GM12878 (cell line): ENCODE data around the gene H2AZ2. TPM values are rescaled to one million over a fixed set of nuclear protein-coding genes. Genes with fewer than 3 reads are reported as not detected.

ENCODE experiments used
- ATAC-seq: fragments of 200-7000 bp; cut with Tn5 transposase; 3 replicates; pipeline ENCODE4 v1.9.1; 2020; ENCODE audit warnings: mild to moderate bottlenecking, moderate library complexity
- BruUV-seq: library from RNA; stranded (reverse); fragments of 400-500 nt; replicated peaks from 2 replicates; lab custom pipeline; 2021; lab: Mats Ljungman, UMichigan
- CTCF ChIA-PET: fragments of 300-600 bp; sonication (Branson Sonifier 250); formaldehyde crosslinking; extraction: SDS; loops from one replicate; lab custom pipeline; 2021; ENCODE audit warnings: inconsistent platforms; lab: Yijun Ruan, JAX
- POLR2A ChIA-PET: fragments of 350-600 bp; formaldehyde crosslinking; extraction: SDS; loops from one replicate; lab custom pipeline; 2021; ENCODE audit warnings: inconsistent platforms; lab: Charles Lee
- RAD21 ChIA-PET: fragments of 300-600 bp; sonication (Branson Sonifier 250); formaldehyde crosslinking; loops from one replicate; lab custom pipeline; 2023; ENCODE audit warnings: antibody characterized with exemption; ENCODE audit not compliant: unreplicated experiment; lab: Charles Lee
- SMC1A ChIA-PET: fragments of 300-600 bp; sonication (Branson Sonifier 250); formaldehyde crosslinking; loops from one replicate; lab custom pipeline; 2023; ENCODE audit not compliant: unreplicated experiment, uncharacterized antibody; lab: Charles Lee
- DNase-seq: peaks from one replicate; pipeline ENCODE4 v3.0.0-alpha.2; 2011; ENCODE audit warnings: low read depth, low spot score
- FAIRE-seq: peaks from 3 replicates; lab custom pipeline; 2011; peaks lifted over from hg19 to GRCh38; lab: Jason Lieb, UNC
- H2AFZ ChIP-seq: 2 replicates; pipeline ENCODE4 v1.6.0; 2011; ENCODE audit warnings: low read depth, low read length, control low read depth; ENCODE audit not compliant: control insufficient read depth
- H3K27ac ChIP-seq: 2 replicates; pipeline ENCODE4 v1.5.1; 2011; ENCODE audit warnings: control low read depth; ENCODE audit not compliant: control insufficient read depth, insufficient read depth
- H3K27me3 ChIP-seq, 2 experiments: replicated peaks in 1 of 2; 2 replicates each; pipeline versions ENCODE4 v1.6.0 to v1.6.1; 2011; ENCODE audit warnings: low read length in 1 of 2; ENCODE audit not compliant: control insufficient read depth in 2 of 2, insufficient read depth in 2 of 2
- H3K36me3 ChIP-seq, 2 experiments: 2 replicates each; pipeline ENCODE4 v1.5.1; 2011; ENCODE audit warnings: low read length in 1 of 2; ENCODE audit not compliant: control insufficient read depth in 2 of 2, insufficient read depth in 2 of 2
- H3K4me1 ChIP-seq: 2 replicates; pipeline ENCODE4 v1.6.1; 2011; ENCODE audit warnings: mild to moderate bottlenecking, low read length, moderate library complexity, mixed read lengths; ENCODE audit not compliant: control insufficient read depth, insufficient read depth
- H3K4me2 ChIP-seq: 2 replicates; pipeline ENCODE4 v1.6.0; 2011; ENCODE audit warnings: control low read depth; ENCODE audit not compliant: control insufficient read depth, insufficient read depth
- H3K4me3 ChIP-seq: fragments of 200-600 bp; sonication (generic); 2 replicates; pipeline ENCODE4 v1.5.1; 2016
- H3K79me2 ChIP-seq: 2 replicates; pipeline ENCODE4 v1.6.0; 2011; ENCODE audit warnings: low read length; ENCODE audit not compliant: control insufficient read depth, insufficient read depth
- H3K9ac ChIP-seq: 2 replicates; pipeline ENCODE4 v1.8.0; 2011; ENCODE audit warnings: low read length, control low read depth, mixed read lengths; ENCODE audit not compliant: control insufficient read depth, insufficient read depth
- H3K9me3 ChIP-seq: replicated peaks from 3 replicates; pipeline ENCODE4 v1.5.1; 2011; ENCODE audit warnings: mild to moderate bottlenecking, low read length; ENCODE audit not compliant: control insufficient read depth, insufficient read depth
- H4K20me1 ChIP-seq: 2 replicates; pipeline ENCODE4 v1.6.0; 2011; ENCODE audit not compliant: control insufficient read depth, insufficient read depth
- BRCA1 ChIP-seq: IDR thresholded peaks from 2 replicates; pipeline ENCODE4 v1.6.1; 2011; ENCODE audit warnings: low read depth, low read length, improper control_type of control experiment
- ESRRA ChIP-seq: IDR thresholded peaks from 2 replicates; pipeline ENCODE4 v1.6.1; 2012; ENCODE audit warnings: mild to moderate bottlenecking, low read length, improper control_type of control experiment
- GATAD2B ChIP-seq: fragments of 450-650 bp; conservative IDR thresholded peaks from 2 replicates; pipeline ENCODE4 v1.6.1; 2017; ENCODE audit warnings: low read depth, mild to moderate bottlenecking, moderate library complexity
- HDAC6 ChIP-seq: fragments of 200-600 bp; sonication (generic); IDR thresholded peaks from one replicate; pipeline ENCODE4 v1.8.0; 2017; ENCODE audit warnings: antibody characterized with exemption; ENCODE audit not compliant: unreplicated experiment
- MTA3 ChIP-seq: IDR thresholded peaks from 2 replicates; pipeline ENCODE4 v1.6.1; 2012; ENCODE audit warnings: low read length, inconsistent platforms, borderline replicate concordance
- MYB ChIP-seq: fragments of 150-350 bp; IDR thresholded peaks from 2 replicates; pipeline ENCODE4 v1.6.1; 2014; ENCODE audit warnings: mild to moderate bottlenecking, low read depth, low read length, borderline replicate concordance
- NFYB ChIP-seq: IDR thresholded peaks from 2 replicates; pipeline ENCODE4 v1.6.1; 2011; ENCODE audit warnings: low read depth, mild to moderate bottlenecking, low read length, improper control_type of control experiment, moderate library complexity; ENCODE audit not compliant: insufficient read depth
- NR2F1 ChIP-seq: fragments of 450-650 bp; conservative IDR thresholded peaks from 2 replicates; pipeline ENCODE4 v1.6.1; 2017; ENCODE audit warnings: mild to moderate bottlenecking
- ZNF207 ChIP-seq: fragments of 450-650 bp; IDR thresholded peaks from 2 replicates; pipeline ENCODE4 v1.6.1; 2014; ENCODE audit warnings: antibody characterized with exemption, mild to moderate bottlenecking, borderline replicate concordance
- ZNF217 ChIP-seq: fragments of 450-650 bp; IDR thresholded peaks from 2 replicates; pipeline ENCODE4 v1.6.1; 2017; ENCODE audit warnings: antibody characterized with exemption, mild to moderate bottlenecking
- ZSCAN29 ChIP-seq: fragments of 450-650 bp; IDR thresholded peaks from 2 replicates; pipeline ENCODE4 v1.6.1; 2017; ENCODE audit warnings: mild to moderate bottlenecking, moderate library complexity
- WGBS: methylation state at CpG from one replicate; pipeline ENCODE4 v1.1.6; 2016; ENCODE audit warnings: low lambda C conversion rate; ENCODE audit not compliant: insufficient replicate concordance, insufficient coverage; ENCODE audit errors: missing lambda C conversion rate; 5-methylcytosine and 5-hydroxymethylcytosine counted together
- in situ Hi-C: fragments of 300-500 bp; cut with MboI; formaldehyde crosslinking; loops from 9 replicates; pipeline ENCODE4 v1.14.3; 2018; ENCODE audit warnings: mixed read lengths
- intact Hi-C: fragments of 100-400 bp; cut with micrococcal nuclease; formaldehyde crosslinking; loops from one replicate; pipeline ENCODE4 v1.14.2; 2022; ENCODE audit not compliant: unreplicated experiment
- polyA plus RNA-seq, 11 experiments: library from polyadenylated mRNA; depleted of rRNA in 4 of 11; unstranded in 6 of 11; stranded (reverse) in 5 of 11; fragments of >200 nt; fragmentation: Nextera tagmentation in 4 of 11; fragmentation: Illumina TruSeq in 1 of 11; extraction: Ambion mirVana in 4 of 11; extraction: Trizol in 1 of 11; gene quantifications; 1 replicate in 1 of 11; 2 replicates in 10 of 11; pipeline versions ENCODE4 v1.2.1 to v1.2.3, GENCODE V29; 2011 to 2016; ENCODE audit warnings: inconsistent platforms in 2 of 11, missing spikeins in 2 of 11, low read depth in 1 of 11
- total RNA-seq, 4 experiments: library from RNA; depleted of rRNA in 3 of 4; stranded (reverse); fragments of >200 nt in 3 of 4; fragmentation: Illumina TruSeq in 1 of 4; extraction: Trizol in 1 of 4; gene quantifications; 2 replicates each; pipeline versions ENCODE4 v1.2.1 to v1.2.3, GENCODE V29; 2013 to 2021
- TF ChIP-seq, protein P1 (sequence below): fragments of 450-650 bp; conservative IDR thresholded peaks from 2 replicates; pipeline ENCODE4 v1.6.1; 2017; ENCODE audit warnings: mild to moderate bottlenecking, moderate library complexity
- TF ChIP-seq, protein P2 (sequence below): fragments of 450-650 bp; IDR thresholded peaks from 2 replicates; pipeline ENCODE4 v1.6.1; 2016; ENCODE audit warnings: mild to moderate bottlenecking
- TF ChIP-seq, protein P3 (sequence below): fragments of 450-650 bp; IDR thresholded peaks from 2 replicates; pipeline ENCODE4 v1.6.1; 2018; ENCODE audit warnings: mild to moderate bottlenecking, low read depth, moderate library complexity; ENCODE audit not compliant: partially characterized antibody

The H2AZ2 gene
- total and polyA plus RNA-seq, 10 of the 15 experiments (the other 5 are each of a cell fraction or from before 2014, with no cell fraction given), result 118 to 366 (median 223) TPM

DNA sequence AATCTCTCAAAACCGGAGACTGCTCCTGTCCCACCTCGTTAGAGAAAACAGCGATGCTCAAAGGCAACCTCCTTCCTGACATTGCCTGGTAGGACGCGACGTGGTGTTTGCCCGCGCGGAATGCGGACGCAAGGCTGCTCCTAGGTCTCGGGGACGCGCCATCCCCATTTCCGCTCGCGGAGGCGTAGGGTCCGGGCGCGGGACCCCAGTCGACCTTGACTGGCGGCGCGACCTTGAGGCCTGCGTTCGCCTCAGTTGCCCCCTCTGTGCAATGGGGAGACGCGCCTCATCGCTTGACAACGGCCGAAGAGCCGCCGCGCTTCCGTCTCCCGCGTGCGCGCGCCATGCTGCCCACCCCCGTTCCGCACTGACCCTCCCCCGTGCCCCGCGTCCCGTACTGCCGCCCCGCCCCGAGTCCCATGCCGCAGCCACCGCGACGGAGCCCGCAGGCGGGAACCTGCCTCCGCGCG, 51.8 kb downstream of the H2AZ2 start (continued):
- TF ChIP-seq NR2F1, result peak; percentile 61; the same call in 1 of the 2 replicates
- TF ChIP-seq, protein P1, sequence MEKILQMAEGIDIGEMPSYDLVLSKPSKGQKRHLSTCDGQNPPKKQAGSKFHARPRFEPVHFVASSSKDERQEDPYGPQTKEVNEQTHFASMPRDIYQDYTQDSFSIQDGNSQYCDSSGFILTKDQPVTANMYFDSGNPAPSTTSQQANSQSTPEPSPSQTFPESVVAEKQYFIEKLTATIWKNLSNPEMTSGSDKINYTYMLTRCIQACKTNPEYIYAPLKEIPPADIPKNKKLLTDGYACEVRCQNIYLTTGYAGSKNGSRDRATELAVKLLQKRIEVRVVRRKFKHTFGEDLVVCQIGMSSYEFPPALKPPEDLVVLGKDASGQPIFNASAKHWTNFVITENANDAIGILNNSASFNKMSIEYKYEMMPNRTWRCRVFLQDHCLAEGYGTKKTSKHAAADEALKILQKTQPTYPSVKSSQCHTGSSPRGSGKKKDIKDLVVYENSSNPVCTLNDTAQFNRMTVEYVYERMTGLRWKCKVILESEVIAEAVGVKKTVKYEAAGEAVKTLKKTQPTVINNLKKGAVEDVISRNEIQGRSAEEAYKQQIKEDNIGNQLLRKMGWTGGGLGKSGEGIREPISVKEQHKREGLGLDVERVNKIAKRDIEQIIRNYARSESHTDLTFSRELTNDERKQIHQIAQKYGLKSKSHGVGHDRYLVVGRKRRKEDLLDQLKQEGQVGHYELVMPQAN, result peak; percentile 65; the same call in 1 of the 2 replicates
- TF ChIP-seq MYB, result no peak
- peak; percentile 98 for TF ChIP-seq ESRRA
- 0 out of 2 replicates have a peak, but pooled peaks have one; percentile 28 for TF ChIP-seq GATAD2B
- TF ChIP-seq ZNF217, result peak; percentile 78; the same call in 1 of the 2 replicates
- no peak for TF ChIP-seq ZNF207

DNA sequence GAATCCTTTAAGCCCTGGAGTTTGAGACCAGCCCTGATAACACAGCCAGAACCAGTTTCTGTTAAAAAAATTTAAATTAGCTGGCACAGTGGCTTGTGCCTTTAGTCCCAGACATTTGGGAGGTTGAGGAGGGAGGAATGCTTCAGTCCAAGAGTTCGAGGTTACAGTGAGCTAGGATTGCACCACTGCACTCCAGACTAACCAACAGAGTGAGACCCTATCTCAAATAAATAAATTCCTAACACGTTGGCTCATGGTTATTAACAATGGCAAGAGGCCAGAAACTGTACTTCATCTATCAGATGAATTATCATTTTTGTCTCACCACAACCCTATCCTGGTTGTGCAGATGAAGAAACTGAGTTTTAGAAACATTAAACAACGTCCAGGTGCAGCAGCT, 53.6 kb downstream of the H2AZ2 start:
- no peak overlapping the region for H3K4me3 ChIP-seq
- no peak for DNase-seq
- SMC1A ChIA-PET, result interaction anchor here (0.7 to 1.1 kb wide), 2 partner anchors 30 to 43 kb away, joined by 3 read pairs; no protein-coding TSS in a partner anchor
- no TSS peak for BruUV-seq
- ATAC-seq, result no peak
- intact Hi-C loops, result no loop called here
- 90% methylated on average over 3 of the region's 3 CpGs for WGBS
- FAIRE-seq, result no peak
- H3K4me1 ChIP-seq, result peaks cover 3% of the 10 kb centered on the region
- no peak overlapping the region for H3K27ac ChIP-seq
- H2AFZ ChIP-seq, result no peak overlapping the region
- in situ Hi-C loops, result no loop called here
- H3K9me3 ChIP-seq, result no peaks in the 10 kb centered on the region
- CTCF ChIA-PET, result no interaction called here
- H4K20me1 ChIP-seq, result peaks cover 7% of the 10 kb centered on the region
- RAD21 ChIA-PET, result no interaction called here
- no peaks in the 10 kb centered on the region for H3K27me3 ChIP-seq
- H3K79me2 ChIP-seq, result peaks cover 38% of the 10 kb centered on the region
- H3K4me2 ChIP-seq, result no peak overlapping the region
- no peak overlapping the region for H3K9ac ChIP-seq
- POLR2A ChIA-PET, result interaction anchor here (1.1 to 1.4 kb wide), 4 partner anchors 44 to 154 kb away, joined by 3 to 9 read pairs (median 3); no protein-coding TSS in a partner anchor
- H3K36me3 ChIP-seq, result peaks cover 0 to 13% of the 10 kb centered on the region in 2 experiments; a peak in 2 of 4 replicates
- no peak for TF ChIP-seq NFYB
- TF ChIP-seq, protein P2, sequence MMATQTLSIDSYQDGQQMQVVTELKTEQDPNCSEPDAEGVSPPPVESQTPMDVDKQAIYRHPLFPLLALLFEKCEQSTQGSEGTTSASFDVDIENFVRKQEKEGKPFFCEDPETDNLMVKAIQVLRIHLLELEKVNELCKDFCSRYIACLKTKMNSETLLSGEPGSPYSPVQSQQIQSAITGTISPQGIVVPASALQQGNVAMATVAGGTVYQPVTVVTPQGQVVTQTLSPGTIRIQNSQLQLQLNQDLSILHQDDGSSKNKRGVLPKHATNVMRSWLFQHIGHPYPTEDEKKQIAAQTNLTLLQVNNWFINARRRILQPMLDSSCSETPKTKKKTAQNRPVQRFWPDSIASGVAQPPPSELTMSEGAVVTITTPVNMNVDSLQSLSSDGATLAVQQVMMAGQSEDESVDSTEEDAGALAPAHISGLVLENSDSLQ, result no peak
- no peak for TF ChIP-seq HDAC6
- no peak for TF ChIP-seq MTA3
- TF ChIP-seq, protein P3, sequence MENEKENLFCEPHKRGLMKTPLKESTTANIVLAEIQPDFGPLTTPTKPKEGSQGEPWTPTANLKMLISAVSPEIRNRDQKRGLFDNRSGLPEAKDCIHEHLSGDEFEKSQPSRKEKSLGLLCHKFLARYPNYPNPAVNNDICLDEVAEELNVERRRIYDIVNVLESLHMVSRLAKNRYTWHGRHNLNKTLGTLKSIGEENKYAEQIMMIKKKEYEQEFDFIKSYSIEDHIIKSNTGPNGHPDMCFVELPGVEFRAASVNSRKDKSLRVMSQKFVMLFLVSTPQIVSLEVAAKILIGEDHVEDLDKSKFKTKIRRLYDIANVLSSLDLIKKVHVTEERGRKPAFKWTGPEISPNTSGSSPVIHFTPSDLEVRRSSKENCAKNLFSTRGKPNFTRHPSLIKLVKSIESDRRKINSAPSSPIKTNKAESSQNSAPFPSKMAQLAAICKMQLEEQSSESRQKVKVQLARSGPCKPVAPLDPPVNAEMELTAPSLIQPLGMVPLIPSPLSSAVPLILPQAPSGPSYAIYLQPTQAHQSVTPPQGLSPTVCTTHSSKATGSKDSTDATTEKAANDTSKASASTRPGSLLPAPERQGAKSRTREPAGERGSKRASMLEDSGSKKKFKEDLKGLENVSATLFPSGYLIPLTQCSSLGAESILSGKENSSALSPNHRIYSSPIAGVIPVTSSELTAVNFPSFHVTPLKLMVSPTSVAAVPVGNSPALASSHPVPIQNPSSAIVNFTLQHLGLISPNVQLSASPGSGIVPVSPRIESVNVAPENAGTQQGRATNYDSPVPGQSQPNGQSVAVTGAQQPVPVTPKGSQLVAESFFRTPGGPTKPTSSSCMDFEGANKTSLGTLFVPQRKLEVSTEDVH, result no peak
- no peak for TF ChIP-seq ZSCAN29
- TF ChIP-seq BRCA1, result no peak
